Activated T-cell treated with anti-CD3 and anti-CD28 coated beads, Interleukin-2, amount 50 U/mL, for 24 hours (primary cell): ENCODE measurements around the gene MAP4K4.
"Not testable (repeated sequence)": the region's sequence is repeated elsewhere in the genome, so short reads cannot be mapped to it uniquely, and the experiment has no call there.

ENCODE experiments used
- DNase-seq: peaks from one replicate; pipeline ENCODE4 v3.0.0-alpha.2; 2020
- H3K27ac Mint-ChIP-seq: 2 replicates; pipeline ENCODE4 v1.8.0; 2020; ENCODE audit warnings: mild to moderate bottlenecking, mixed read lengths
- H3K27me3 Mint-ChIP-seq: 2 replicates; pipeline ENCODE4 v1.8.0; 2020; ENCODE audit warnings: mixed read lengths
- H3K36me3 Mint-ChIP-seq: 2 replicates; pipeline ENCODE4 v1.8.0; 2020; ENCODE audit warnings: low read depth, mixed read lengths
- H3K4me1 Mint-ChIP-seq: 2 replicates; pipeline ENCODE4 v1.8.0; 2020; ENCODE audit warnings: low read depth, mixed read lengths
- H3K4me3 Mint-ChIP-seq: 2 replicates; pipeline ENCODE4 v1.8.0; 2020; ENCODE audit warnings: mild to moderate bottlenecking, moderate library complexity, mixed read lengths
- H3K9me3 Mint-ChIP-seq: 2 replicates; pipeline ENCODE4 v1.8.0; 2020; ENCODE audit warnings: mixed read lengths

MAP4K4 gene

DNA sequence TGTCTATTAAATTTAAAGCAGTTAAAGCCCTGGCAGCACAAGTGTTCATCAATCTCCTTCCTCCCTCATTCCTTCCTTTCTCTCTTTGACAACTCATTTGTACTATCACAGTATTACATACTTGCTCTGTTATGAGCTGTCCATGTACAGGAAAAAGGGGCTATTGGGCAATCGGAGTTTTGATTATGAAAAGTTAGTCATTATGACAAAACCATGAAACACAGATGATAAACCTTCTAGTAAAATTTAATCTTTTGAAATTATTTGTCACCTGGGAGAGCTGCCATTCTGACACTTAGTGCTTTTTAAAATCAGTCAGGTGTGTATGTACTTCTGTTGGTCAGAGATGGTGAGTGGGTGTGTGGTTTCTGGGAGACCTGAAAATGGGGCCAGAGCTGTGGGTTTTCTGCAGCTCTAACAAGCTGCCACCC lies 39.4 kb downstream of the MAP4K4 start:
- Mint-ChIP-seq H3K27me3 (no peaks in the 10 kb centered on the region), H3K27ac (peak overlapping the region; percentile 90), H3K9me3 (no peaks in the 10 kb centered on the region), H3K36me3 (no peaks in the 10 kb centered on the region), H3K4me3 (peak overlapping the region; percentile 47), H3K4me1 (peaks cover 91% of the 10 kb centered on the region)
- peak; percentile 48 for DNase-seq

DNA sequence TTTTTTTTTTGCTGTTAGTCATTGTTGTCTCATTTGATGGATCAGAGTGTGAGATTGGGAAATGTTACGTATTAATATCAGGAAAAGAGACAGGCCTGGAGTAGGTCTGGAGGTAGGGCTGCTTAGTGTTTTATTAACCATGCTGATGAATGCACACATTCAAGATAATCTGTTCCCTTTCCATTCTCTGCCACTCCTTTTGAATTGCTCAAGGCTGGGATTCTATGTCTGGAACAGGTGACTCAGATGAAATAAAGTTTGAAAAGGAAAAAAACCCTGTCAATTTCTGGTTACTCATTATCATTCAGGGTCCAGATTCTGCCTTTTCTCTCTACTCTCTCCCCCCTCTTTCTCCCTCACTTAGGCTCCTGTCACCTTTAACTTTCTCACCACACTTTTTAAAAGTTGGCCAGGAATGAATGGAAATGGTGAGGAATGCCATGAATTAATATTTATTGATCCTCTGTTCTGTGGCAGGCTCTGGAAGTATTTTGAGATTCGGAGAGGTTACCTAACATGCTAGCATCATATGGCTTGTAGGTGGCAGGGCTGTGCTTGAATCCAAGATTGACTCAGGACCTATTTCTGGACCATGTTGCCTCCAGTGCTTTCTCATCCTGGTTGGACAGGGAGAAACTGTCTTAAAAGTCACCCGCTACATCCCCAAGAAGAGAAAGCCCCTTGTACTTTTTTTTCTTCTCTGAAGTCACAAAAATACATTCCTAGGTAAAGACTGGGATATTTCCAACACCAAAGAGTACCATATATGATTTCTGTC lies 40.2 kb downstream of the MAP4K4 start:
- Mint-ChIP-seq H3K4me1 (peaks cover 91% of the 10 kb centered on the region), H3K27me3 (no peaks in the 10 kb centered on the region), H3K36me3 (no peaks in the 10 kb centered on the region), H3K27ac (peak overlapping the region; percentile 90), H3K9me3 (no peaks in the 10 kb centered on the region), H3K4me3 (peak overlapping the region; percentile 41)
- no peak for DNase-seq

DNA sequence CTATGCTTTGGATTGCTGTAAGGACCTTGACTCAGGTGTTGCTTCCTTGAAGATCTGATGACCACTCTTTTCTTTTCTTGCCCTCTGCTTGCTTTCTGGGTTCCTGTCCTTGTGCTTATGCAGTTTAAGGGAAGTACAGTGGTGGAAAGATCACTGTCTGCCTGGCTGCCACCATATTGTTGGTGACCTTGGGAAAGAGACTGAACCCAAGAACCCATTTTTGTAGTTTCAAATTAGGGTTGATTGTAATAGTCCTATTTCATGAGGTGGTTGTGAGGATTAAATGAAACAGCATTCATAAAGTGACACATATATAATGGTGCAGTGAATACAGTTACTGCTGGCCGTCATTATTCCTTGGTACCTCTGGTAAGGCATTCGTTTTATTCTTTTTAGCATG lies 41.1 kb downstream of the MAP4K4 start:
- no peaks in the 10 kb centered on the region for H3K36me3 Mint-ChIP-seq
- no peaks in the 10 kb centered on the region for H3K27me3 Mint-ChIP-seq
- H3K27ac Mint-ChIP-seq: peak overlapping the region; percentile 90
- H3K4me3 Mint-ChIP-seq: no peak overlapping the region
- no peaks in the 10 kb centered on the region for H3K9me3 Mint-ChIP-seq
- H3K4me1 Mint-ChIP-seq: peaks cover 90% of the 10 kb centered on the region
- DNase-seq: no peak

- H3K27ac Mint-ChIP-seq: no peak overlapping the region
- H3K4me3 Mint-ChIP-seq: no peak overlapping the region
Observed at GRCh38 chr2:101740555-101740964, 43.1 kb downstream of the MAP4K4 start.

DNA sequence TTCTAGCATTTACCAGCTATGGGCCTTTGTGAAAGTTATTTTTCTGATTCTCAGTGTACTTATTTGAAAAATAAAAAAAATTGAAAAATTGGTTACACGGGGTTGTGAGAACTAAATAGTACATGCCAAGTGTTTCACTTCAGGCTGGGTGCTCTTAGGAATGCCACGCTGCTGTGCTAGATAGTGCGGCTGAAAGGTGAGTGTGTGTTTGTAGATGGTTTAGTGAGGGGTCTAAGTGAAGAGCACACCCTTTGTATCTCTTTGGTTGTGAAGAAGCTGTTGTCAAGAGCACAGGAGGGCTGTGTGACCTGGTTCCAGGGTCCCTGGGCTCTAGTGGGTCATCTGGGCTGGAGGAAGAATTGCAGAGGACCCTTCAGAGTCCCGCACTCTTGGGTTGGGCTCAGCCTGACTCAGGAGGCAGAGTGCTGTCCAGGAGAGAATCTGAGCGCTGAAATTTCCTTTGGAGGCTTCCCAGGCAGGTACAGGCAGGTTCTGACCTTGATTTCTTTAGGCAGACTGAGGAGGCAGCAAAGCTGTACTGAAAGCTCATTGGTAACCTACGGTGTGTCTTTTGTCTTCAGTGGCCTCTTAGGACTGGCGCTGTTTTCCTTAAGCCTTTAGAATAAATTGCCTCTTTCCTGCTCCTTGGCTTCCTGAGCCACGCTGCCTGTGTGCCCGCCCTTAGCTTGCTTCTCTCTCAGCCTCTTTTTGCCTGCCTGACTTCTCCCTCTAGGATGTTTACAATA lies 44.4 kb downstream of the MAP4K4 start:
- Mint-ChIP-seq H3K4me1 (peaks cover 88% of the 10 kb centered on the region), H3K9me3 (no peaks in the 10 kb centered on the region), H3K27me3 (no peaks in the 10 kb centered on the region), H3K36me3 (no peaks in the 10 kb centered on the region), H3K4me3 (no peak overlapping the region), H3K27ac (peak overlapping the region; percentile 18)
- DNase-seq: no peak

More at GRCh38 chr2:101740555-101740964, 43.1 kb downstream of the MAP4K4 start:
- DNase-seq: no peak
- H3K4me1 Mint-ChIP-seq: peaks cover 89% of the 10 kb centered on the region
- no peaks in the 10 kb centered on the region for H3K36me3 Mint-ChIP-seq
- no peaks in the 10 kb centered on the region for H3K27me3 Mint-ChIP-seq
- no peaks in the 10 kb centered on the region for H3K9me3 Mint-ChIP-seq

DNA sequence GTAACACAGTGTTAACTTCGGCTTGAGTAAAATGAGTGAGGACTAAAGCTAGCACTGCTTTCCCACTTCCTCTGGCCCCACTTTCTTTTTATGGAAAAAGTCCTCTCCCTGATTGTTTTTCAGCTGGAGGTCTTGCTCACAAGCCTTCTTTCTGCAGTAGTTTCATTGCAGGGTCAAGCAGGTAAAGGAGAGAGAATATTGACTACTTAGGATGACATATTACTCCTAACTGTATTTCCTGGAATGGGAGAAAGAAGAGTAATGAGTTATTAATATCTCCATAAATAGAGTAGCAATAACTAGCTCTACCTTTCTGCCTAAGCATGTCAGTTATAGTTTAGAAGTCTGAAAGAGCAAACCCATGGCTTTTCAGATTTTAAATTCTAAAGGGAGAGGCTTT lies 45.0 kb downstream of the MAP4K4 start:
- peak overlapping the region; percentile 14 for H3K27ac Mint-ChIP-seq

DNA sequence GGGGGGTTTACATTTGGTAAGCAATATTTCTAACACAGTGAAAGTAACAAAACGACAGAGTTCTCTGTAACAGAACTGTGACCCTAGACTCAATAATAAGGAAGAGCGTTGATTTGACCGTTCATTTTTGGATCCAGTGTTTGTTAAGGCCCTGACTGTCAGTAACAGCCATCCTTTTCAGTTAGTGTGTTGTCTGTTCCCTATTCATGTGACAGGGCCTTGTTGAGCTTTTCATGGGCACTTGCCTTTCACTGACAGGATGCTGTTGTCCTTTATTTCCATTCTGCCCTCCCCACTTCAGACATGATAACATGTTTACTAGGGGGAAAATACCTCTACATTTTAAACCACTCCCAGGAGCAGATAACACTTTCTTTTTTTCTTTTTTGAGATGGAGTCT lies 45.8 kb downstream of the MAP4K4 start:
- H3K27me3 Mint-ChIP-seq: no peaks in the 10 kb centered on the region
- H3K4me3 Mint-ChIP-seq: no peak overlapping the region

More for the DNA sequence above, 45.0 kb downstream of the MAP4K4 start:
- no peaks in the 10 kb centered on the region for H3K36me3 Mint-ChIP-seq
- no peak overlapping the region for H3K4me3 Mint-ChIP-seq
- H3K27me3 Mint-ChIP-seq: no peaks in the 10 kb centered on the region
- H3K9me3 Mint-ChIP-seq: no peaks in the 10 kb centered on the region
- no peak for DNase-seq
- H3K4me1 Mint-ChIP-seq: peaks cover 88% of the 10 kb centered on the region

DNA sequence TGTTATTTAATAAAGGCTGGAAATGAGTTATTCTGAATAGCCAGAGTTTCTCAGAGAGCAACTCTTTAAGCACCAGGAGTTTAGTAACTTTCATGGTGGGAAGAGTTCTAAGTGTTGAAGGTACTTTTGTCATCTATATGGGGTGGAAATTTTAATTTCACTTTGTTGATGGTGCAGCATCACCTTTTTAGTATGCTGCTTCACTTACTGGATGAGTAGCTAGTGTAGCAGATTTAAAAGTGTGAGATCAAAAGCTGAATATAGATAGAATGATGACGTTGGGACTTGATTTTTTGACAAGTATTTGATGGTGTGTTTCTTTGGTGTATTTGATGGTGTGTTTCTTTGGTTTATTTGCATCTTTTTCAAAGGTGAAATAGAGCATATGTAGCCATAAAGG lies 47.3 kb downstream of the MAP4K4 start:
- DNase-seq: no peak
- peaks cover 74% of the 10 kb centered on the region for H3K4me1 Mint-ChIP-seq
- H3K27ac Mint-ChIP-seq: peak overlapping the region; percentile 27
- peaks cover 2% of the 10 kb centered on the region for H3K9me3 Mint-ChIP-seq
- peaks cover 4% of the 10 kb centered on the region for H3K36me3 Mint-ChIP-seq
- H3K27me3 Mint-ChIP-seq: no peaks in the 10 kb centered on the region
- no peak overlapping the region for H3K4me3 Mint-ChIP-seq

More for the DNA sequence above, 45.8 kb downstream of the MAP4K4 start:
- no peak for DNase-seq
- H3K27ac Mint-ChIP-seq: peak overlapping the region; percentile 63
- peaks cover 87% of the 10 kb centered on the region for H3K4me1 Mint-ChIP-seq
- peaks cover 2% of the 10 kb centered on the region for H3K36me3 Mint-ChIP-seq
- no peaks in the 10 kb centered on the region for H3K9me3 Mint-ChIP-seq

DNA sequence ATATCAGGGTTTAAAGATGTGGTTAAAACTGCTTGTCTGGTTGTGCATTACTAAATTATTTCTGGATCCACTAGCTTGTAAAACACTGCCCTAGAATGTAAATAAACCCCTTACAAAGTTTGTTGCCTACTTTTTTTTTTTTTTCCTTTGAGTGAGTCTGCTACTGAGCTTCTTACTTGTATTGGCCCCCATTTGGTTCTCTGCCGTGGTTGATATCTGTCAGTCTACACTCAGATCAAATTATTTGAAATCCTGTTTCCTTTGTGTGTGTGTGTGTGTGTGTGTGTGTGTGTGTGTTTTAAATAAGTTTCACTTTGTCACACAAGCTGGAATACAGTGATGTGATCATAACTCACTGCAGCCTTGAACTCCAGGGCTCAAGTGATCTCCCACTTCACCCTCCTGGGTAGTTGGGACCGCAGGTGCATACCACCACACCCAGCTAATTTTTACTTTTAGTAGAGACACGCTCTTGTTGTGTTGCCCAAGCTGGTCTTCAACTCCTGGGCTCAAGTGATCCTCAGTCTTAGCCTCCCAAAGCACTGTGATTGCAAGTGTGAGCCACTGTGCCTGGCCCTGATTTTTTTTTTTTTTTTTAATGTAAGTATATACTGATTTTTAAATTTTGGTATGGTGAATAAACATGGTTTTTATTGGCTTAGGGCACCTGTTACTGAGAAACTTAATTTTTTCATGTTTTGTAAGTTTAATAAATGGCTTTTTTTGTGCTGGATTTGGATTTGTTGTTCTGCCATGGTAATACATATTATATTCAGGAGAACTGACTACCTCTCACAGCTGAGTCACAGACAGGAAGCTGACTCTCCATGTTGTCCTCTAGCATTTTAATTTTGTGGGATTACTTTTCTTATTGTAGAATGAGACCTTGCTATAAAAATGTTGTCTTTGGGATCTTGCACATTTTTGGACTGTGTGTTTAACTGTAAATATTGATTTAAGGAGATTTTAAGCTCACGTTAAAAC lies 48.5 kb downstream of the MAP4K4 start:
- no peak for DNase-seq
- H3K4me3 Mint-ChIP-seq: no peak overlapping the region
- peak overlapping the region; percentile 70 for H3K27ac Mint-ChIP-seq
- peaks cover 4% of the 10 kb centered on the region for H3K36me3 Mint-ChIP-seq
- no peaks in the 10 kb centered on the region for H3K27me3 Mint-ChIP-seq
- peaks cover 71% of the 10 kb centered on the region for H3K4me1 Mint-ChIP-seq
- peaks cover 2% of the 10 kb centered on the region for H3K9me3 Mint-ChIP-seq

GRCh38 chr2:101748000-101748399 lies 50.5 kb downstream of the MAP4K4 start:
- H3K9me3 Mint-ChIP-seq: peaks cover 2% of the 10 kb centered on the region
- peaks cover 74% of the 10 kb centered on the region for H3K4me1 Mint-ChIP-seq
- no peaks in the 10 kb centered on the region for H3K27me3 Mint-ChIP-seq
- H3K4me3 Mint-ChIP-seq: no peak overlapping the region
- H3K36me3 Mint-ChIP-seq: peaks cover 4% of the 10 kb centered on the region
- H3K27ac Mint-ChIP-seq: no peak overlapping the region
- DNase-seq: no peak

- peaks cover 74% of the 10 kb centered on the region for H3K4me1 Mint-ChIP-seq
- H3K4me3 Mint-ChIP-seq, H3K36me3 Mint-ChIP-seq, H3K27me3 Mint-ChIP-seq, DNase-seq, H3K27ac Mint-ChIP-seq, H3K9me3 Mint-ChIP-seq: not testable (repeated sequence)
Observed at GRCh38 chr2:101748462-101748861, 51.0 kb downstream of the MAP4K4 start.

- no peak overlapping the region for H3K4me3 Mint-ChIP-seq
- no peak for DNase-seq
- no peak overlapping the region for H3K27ac Mint-ChIP-seq
- H3K27me3 Mint-ChIP-seq: no peaks in the 10 kb centered on the region
- H3K9me3 Mint-ChIP-seq: peaks cover 2% of the 10 kb centered on the region
- peaks cover 75% of the 10 kb centered on the region for H3K4me1 Mint-ChIP-seq
- H3K36me3 Mint-ChIP-seq: peaks cover 4% of the 10 kb centered on the region
Observed at GRCh38 chr2:101750688-101751087, 53.2 kb downstream of the MAP4K4 start.

DNA sequence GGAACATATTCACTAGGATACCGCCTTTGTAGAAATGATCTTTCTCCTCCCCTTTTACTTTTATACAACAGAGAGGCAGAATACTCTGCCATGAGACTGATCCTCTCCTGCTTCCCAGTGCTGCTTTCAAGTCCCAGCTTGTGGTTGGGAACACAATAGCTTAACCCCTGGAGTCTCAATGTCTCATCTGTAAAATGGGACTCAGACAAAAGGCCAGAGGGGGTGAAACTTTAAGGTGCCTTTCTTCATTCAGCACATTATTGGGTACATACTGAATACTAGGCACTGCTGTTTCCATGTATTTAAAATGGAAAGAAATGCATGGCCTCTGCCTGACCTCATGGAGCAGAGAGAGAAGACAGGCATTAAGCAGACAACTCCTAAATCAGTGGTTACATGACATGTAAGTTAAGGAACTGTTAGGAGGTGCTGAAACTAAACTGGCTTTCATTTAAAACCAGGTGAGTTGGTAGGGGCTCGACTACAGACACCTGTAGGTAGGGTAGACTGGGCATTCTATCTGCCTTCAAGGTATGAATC lies 53.8 kb downstream of the MAP4K4 start:
- no peak for DNase-seq
- no peaks in the 10 kb centered on the region for H3K27me3 Mint-ChIP-seq
- peaks cover 4% of the 10 kb centered on the region for H3K36me3 Mint-ChIP-seq
- peaks cover 2% of the 10 kb centered on the region for H3K9me3 Mint-ChIP-seq
- no peak overlapping the region for H3K4me3 Mint-ChIP-seq
- H3K4me1 Mint-ChIP-seq: peaks cover 74% of the 10 kb centered on the region
- no peak overlapping the region for H3K27ac Mint-ChIP-seq
